Measurements from ENCODE around the gene PI3. TPM values are rescaled to one million over a fixed set of nuclear protein-coding genes. Genes with fewer than 3 reads are reported as not detected.
"Not testable (repeated sequence)": the region's sequence is repeated elsewhere in the genome, so short reads cannot be mapped to it uniquely, and the experiment has no call there.

Gene PI3
- total and polyA plus RNA-seq, 2 experiments from 2014 or later: not detected

DNA sequence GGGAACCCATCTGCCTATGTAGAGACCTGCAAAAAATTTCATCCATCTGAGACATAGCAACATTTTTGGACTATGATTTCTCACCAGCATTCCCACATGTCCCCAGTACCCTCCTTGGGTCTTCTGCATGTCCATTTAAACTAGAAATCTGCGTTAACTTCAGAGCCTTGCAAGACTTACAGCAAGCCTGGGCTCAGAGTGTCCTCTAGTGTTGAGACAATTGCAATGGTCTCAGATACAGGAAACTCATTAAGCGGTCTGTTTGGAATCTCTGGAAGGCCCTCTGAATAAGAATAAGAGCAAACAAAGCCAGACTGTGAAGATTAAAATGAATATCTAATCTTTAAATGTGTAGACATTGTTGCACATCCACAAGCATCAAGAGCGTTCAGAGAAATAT, 20.5 kb upstream of the PI3 start (continued):
- TF ChIP-seq, protein P1, sequence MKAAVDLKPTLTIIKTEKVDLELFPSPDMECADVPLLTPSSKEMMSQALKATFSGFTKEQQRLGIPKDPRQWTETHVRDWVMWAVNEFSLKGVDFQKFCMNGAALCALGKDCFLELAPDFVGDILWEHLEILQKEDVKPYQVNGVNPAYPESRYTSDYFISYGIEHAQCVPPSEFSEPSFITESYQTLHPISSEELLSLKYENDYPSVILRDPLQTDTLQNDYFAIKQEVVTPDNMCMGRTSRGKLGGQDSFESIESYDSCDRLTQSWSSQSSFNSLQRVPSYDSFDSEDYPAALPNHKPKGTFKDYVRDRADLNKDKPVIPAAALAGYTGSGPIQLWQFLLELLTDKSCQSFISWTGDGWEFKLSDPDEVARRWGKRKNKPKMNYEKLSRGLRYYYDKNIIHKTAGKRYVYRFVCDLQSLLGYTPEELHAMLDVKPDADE (IDR thresholded peaks at IDR 0.05): no peak
- no peak for TF ChIP-seq EZH2 (IDR thresholded peaks at IDR 0.05; ENCODE audit: low read depth, unreplicated experiment)

DNA sequence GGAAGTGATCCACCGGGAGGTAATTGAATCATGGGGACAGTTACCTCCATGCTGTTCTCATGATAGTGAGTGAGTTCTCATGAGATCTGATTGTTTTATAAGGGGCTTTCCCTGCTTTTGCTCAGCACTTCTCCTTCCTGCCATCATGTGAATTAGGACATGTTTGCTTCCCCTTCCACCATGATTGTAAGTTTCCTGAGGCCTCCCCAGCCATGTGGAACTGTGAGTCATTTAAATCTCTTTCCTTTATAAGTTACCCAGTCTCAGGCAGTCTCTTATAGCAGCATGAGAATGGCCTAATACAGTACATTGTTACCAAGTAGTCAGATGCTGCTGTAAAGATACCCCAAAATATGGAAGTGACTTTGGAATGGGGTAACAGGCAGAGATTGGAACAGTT, 19.9 kb upstream of the PI3 start:
- not testable (repeated sequence) for H3K36me3 Mint-ChIP-seq (ENCODE audit: low read depth); H3K36me3 ChIP-seq (ENCODE audit: insufficient read depth); H3K9me2 ChIP-seq (ENCODE audit: insufficient read depth); H3K4me2 ChIP-seq; H3K79me2 ChIP-seq (replicated peaks; ENCODE audit: insufficient read depth); H4K20me1 ChIP-seq (replicated peaks; ENCODE audit: insufficient read depth); H3K27ac ChIP-seq (ENCODE audit: low read depth); DNase-seq (ENCODE audit: low spot score); H3F3A ChIP-seq (replicated peaks; ENCODE audit: low read depth); H3K4me3 Mint-ChIP-seq; H3K27me3 Mint-ChIP-seq (ENCODE audit: insufficient read depth, low read depth, poor library complexity); H3K4me3 ChIP-seq; H3K27ac Mint-ChIP-seq; H3K27me3 ChIP-seq (ENCODE audit: insufficient read depth); H3K4me1 ChIP-seq (ENCODE audit: insufficient read depth); H3K4me1 Mint-ChIP-seq; H2AFZ ChIP-seq; ATAC-seq
- H3K9me3 Mint-ChIP-seq: peaks cover 22% of the 10 kb centered on the region

DNA sequence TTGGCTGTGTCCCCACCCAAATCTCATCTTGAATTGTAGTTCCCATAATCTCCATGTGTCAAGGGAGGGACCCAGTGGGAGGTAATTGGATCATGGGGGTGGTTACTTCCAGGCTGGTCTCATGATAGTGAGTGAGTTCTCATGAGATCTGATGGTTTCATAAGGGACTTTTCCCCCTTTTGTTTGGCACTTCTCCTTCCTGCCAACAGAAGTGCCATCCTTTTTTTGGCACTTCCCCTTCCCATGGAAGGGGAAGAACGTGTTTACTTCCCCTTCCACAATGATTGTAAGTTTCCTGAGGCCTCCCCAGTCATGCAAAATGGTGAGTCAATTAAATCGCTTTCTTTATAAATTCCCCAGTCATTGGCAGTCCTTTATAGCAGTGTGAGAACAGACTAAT, 18.0 kb upstream of the PI3 start:
- H3K79me2 ChIP-seq (replicated peaks; ENCODE audit: insufficient read depth): no peaks in the 10 kb centered on the region
- no peaks in the 10 kb centered on the region for H4K20me1 ChIP-seq (replicated peaks; ENCODE audit: insufficient read depth)
- H3K4me1 ChIP-seq (ENCODE audit: insufficient read depth): no peaks in the 10 kb centered on the region
- no peaks in the 10 kb centered on the region for H3F3A ChIP-seq (replicated peaks; ENCODE audit: low read depth)
- no peaks in the 10 kb centered on the region; the same call in 1 of the 2 replicates for H3K9me2 ChIP-seq (ENCODE audit: insufficient read depth)
- Mint-ChIP-seq H3K27me3 (ENCODE audit: insufficient read depth, low read depth, poor library complexity) (peaks cover 3% of the 10 kb centered on the region), H3K36me3 (ENCODE audit: low read depth) (no peaks in the 10 kb centered on the region), H3K4me3 (no peak overlapping the region), H3K4me1 (no peaks in the 10 kb centered on the region), H3K9me3 (peaks cover 24% of the 10 kb centered on the region), H3K27ac (no peak overlapping the region)
- H3K27ac ChIP-seq (ENCODE audit: low read depth): no peak overlapping the region
- no peak overlapping the region for H3K4me2 ChIP-seq
- DNase-seq (ENCODE audit: low spot score) (no peak), ATAC-seq (no peak)
- no peaks in the 10 kb centered on the region for H3K36me3 ChIP-seq (ENCODE audit: insufficient read depth)
- no peak overlapping the region for H2AFZ ChIP-seq
- H3K4me3 ChIP-seq: no peak overlapping the region
- H3K27me3 ChIP-seq (ENCODE audit: insufficient read depth): no peaks in the 10 kb centered on the region
- no peak for TF ChIP-seq EZH2 (IDR thresholded peaks at IDR 0.05; ENCODE audit: low read depth, unreplicated experiment)
- TF ChIP-seq POLR2AphosphoS5 (IDR thresholded peaks at IDR 0.05; ENCODE audit: low read depth): no peak
- TF ChIP-seq, protein P2, sequence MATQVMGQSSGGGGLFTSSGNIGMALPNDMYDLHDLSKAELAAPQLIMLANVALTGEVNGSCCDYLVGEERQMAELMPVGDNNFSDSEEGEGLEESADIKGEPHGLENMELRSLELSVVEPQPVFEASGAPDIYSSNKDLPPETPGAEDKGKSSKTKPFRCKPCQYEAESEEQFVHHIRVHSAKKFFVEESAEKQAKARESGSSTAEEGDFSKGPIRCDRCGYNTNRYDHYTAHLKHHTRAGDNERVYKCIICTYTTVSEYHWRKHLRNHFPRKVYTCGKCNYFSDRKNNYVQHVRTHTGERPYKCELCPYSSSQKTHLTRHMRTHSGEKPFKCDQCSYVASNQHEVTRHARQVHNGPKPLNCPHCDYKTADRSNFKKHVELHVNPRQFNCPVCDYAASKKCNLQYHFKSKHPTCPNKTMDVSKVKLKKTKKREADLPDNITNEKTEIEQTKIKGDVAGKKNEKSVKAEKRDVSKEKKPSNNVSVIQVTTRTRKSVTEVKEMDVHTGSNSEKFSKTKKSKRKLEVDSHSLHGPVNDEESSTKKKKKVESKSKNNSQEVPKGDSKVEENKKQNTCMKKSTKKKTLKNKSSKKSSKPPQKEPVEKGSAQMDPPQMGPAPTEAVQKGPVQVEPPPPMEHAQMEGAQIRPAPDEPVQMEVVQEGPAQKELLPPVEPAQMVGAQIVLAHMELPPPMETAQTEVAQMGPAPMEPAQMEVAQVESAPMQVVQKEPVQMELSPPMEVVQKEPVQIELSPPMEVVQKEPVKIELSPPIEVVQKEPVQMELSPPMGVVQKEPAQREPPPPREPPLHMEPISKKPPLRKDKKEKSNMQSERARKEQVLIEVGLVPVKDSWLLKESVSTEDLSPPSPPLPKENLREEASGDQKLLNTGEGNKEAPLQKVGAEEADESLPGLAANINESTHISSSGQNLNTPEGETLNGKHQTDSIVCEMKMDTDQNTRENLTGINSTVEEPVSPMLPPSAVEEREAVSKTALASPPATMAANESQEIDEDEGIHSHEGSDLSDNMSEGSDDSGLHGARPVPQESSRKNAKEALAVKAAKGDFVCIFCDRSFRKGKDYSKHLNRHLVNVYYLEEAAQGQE (IDR thresholded peaks at IDR 0.05; ENCODE audit: unreplicated experiment): no peak
- TF ChIP-seq ZNF331 (CRISPR knock-in tag; IDR thresholded peaks at IDR 0.05; ENCODE audit: low read depth): no peak
- no peak for TF ChIP-seq STAT1 (IDR thresholded peaks at IDR 0.05; ENCODE audit: unreplicated experiment)
- no peak for TF ChIP-seq CREB1 (CRISPR knock-in tag; IDR thresholded peaks at IDR 0.05; ENCODE audit: low read depth)
- TF ChIP-seq JUNB (IDR thresholded peaks at IDR 0.05; ENCODE audit: unreplicated experiment): no peak
- no peak for TF ChIP-seq ZNF114 (CRISPR knock-in tag; IDR thresholded peaks at IDR 0.05)
- no peak for TF ChIP-seq NANOG (IDR thresholded peaks at IDR 0.05; ENCODE audit: borderline replicate concordance)
- TF ChIP-seq, protein P1 (IDR thresholded peaks at IDR 0.05): no peak
- TF ChIP-seq EZH2phosphoT487 (IDR thresholded peaks at IDR 0.05; ENCODE audit: unreplicated experiment): no peak
- TF ChIP-seq, protein P3, sequence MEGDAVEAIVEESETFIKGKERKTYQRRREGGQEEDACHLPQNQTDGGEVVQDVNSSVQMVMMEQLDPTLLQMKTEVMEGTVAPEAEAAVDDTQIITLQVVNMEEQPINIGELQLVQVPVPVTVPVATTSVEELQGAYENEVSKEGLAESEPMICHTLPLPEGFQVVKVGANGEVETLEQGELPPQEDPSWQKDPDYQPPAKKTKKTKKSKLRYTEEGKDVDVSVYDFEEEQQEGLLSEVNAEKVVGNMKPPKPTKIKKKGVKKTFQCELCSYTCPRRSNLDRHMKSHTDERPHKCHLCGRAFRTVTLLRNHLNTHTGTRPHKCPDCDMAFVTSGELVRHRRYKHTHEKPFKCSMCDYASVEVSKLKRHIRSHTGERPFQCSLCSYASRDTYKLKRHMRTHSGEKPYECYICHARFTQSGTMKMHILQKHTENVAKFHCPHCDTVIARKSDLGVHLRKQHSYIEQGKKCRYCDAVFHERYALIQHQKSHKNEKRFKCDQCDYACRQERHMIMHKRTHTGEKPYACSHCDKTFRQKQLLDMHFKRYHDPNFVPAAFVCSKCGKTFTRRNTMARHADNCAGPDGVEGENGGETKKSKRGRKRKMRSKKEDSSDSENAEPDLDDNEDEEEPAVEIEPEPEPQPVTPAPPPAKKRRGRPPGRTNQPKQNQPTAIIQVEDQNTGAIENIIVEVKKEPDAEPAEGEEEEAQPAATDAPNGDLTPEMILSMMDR (conservative IDR thresholded peaks at IDR 0.05; ENCODE audit: low read depth in 2 of 2): no peak

Measured in GM23338 (cell line).